Suprapubic skin (tissue), 4 donors: ENCODE data around the gene KRT35.

ENCODE experiments used
- CTCF ChIP-seq, 2 donors: fragments of 200-600 bp in 1 of 2; fragments of 450-650 bp in 1 of 2; sonication (generic) in 1 of 2; IDR thresholded peaks; one replicate each; pipeline ENCODE4 v1.5.1; 2016 to 2019; ENCODE audit warnings: antibody characterized with exemption in 2 of 2, mild to moderate bottlenecking in 1 of 2, moderate library complexity in 1 of 2
- EP300 ChIP-seq: sonication (generic); formaldehyde crosslinking; IDR thresholded peaks from one replicate; pipeline ENCODE4 v1.6.1; 2017; ENCODE audit warnings: antibody characterized with exemption
- POLR2A ChIP-seq, 2 donors: fragments of 450-650 bp; IDR thresholded peaks; one replicate each; pipeline ENCODE4 v1.6.1; 2017; ENCODE audit warnings: antibody characterized with exemption in 2 of 2, mild to moderate bottlenecking in 2 of 2, moderate library complexity in 2 of 2
- POLR2AphosphoS5 ChIP-seq, 3 donors: sonication (generic); formaldehyde crosslinking; IDR thresholded peaks; one replicate each; pipeline ENCODE4 v1.6.1; 2017; ENCODE audit warnings: antibody characterized with exemption in 3 of 3

DNA sequence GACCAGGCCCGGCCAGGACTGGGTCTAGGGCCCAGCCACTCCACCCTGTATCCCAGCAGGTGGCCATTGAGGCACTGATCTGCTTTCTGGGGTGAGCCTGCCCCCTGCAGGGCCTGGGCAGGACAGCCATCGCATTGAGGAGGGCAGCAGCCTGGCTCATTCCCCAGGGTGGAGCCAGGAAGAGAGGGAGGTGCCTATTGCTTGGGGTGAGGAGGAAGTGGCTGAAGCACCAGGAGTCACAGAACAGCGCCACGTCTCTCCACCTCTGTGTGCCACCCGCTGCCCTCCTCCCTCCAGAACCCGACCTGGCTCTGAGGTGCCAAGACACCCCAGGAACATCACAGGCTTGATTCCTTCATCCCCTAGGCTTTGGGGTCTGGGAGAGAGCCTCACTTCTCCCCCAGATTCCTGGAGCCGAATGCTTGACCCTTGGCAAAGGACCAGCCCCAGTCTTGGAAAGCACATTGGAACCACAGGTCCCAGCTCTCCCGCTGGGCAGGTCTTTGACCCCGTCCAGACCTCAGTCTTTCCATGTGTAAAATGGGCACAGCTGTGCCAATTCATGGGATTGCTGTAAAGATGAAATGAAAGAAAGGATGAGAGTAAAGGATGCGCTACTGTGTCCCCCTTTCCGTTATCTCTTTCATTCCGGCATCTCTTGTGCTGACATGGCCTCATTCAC lies 16.0 kb upstream of the KRT35 start:
- no peak for TF ChIP-seq EP300
- no peak for TF ChIP-seq POLR2A (IDR thresholded peaks at IDR 0.05)
- TF ChIP-seq CTCF (IDR thresholded peaks at IDR 0.05) = peak; percentile 14 to 76
- peak in 1 of 3 donors; percentile 32 for TF ChIP-seq POLR2AphosphoS5 (IDR thresholded peaks at IDR 0.05)
